Activated T-cell treated with anti-CD3 and anti-CD28 coated beads, Interleukin-2, amount 50 U/mL, for 4 hours (primary cell): ENCODE results near the gene STK17B. TPM values are rescaled to one million over a fixed set of nuclear protein-coding genes. Genes with fewer than 3 reads are reported as not detected.
A peak's percentile ranks its signal among the peaks of the same experiment; 100 is the strongest.

Experiments
- ATAC-seq, 2 donors: fragments of 200-7000 bp; cut with Tn5 transposase; one replicate each; pipeline ENCODE4 v1.10.0; 2021
- DNase-seq: peaks from one replicate; pipeline ENCODE4 v3.0.0-alpha.2; 2020
- H3K27me3 Mint-ChIP-seq: one replicate; pipeline ENCODE4 v1.8.0; 2021; ENCODE audit warnings: low read depth, mixed read lengths
- H3K36me3 Mint-ChIP-seq: one replicate; pipeline ENCODE4 v1.8.0; 2022; ENCODE audit warnings: mixed read lengths; ENCODE audit not compliant: insufficient read depth
- H3K4me1 Mint-ChIP-seq: one replicate; pipeline ENCODE4 v1.8.0; 2021; ENCODE audit warnings: low read depth, mixed read lengths
- H3K4me3 Mint-ChIP-seq: one replicate; pipeline ENCODE4 v1.8.0; 2021; ENCODE audit warnings: mild to moderate bottlenecking, moderate library complexity, mixed read lengths
- H3K9me3 Mint-ChIP-seq: one replicate; pipeline ENCODE4 v1.8.0; 2021; ENCODE audit warnings: mixed read lengths
- total RNA-seq, 3 donors: library from RNA; stranded (reverse); gene quantifications; one replicate each; pipeline ENCODE4 v1.2.1, GENCODE V29; 2021

The STK17B gene
- total RNA-seq, 3 donors from 2014 or later: 107 to 166 (median 129) TPM

DNA sequence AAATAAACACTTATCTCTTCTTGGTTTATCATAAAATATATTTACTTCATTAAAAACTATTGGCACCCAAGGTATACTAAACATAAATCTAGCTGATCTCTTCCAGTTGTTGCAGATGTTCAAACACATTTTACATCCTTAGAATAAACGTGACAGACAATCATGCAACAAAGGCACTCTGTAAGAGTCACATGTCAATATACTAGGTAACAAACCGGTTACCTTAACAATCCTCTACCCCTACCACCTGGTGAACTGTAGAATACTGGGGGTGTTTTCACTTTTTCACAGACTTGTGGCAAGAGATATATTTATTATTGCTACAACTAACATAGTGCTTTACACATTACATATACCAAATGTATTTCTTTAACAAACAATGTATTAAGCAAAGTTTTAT, 15.8 kb downstream of the STK17B start:
- no peaks in the 10 kb centered on the region for H3K9me3 Mint-ChIP-seq
- peaks cover 45% of the 10 kb centered on the region for H3K36me3 Mint-ChIP-seq
- no peak overlapping the region for H3K4me3 Mint-ChIP-seq
- H3K27me3 Mint-ChIP-seq: no peaks in the 10 kb centered on the region
- ATAC-seq (no peak), DNase-seq (no peak)
- peaks cover 79% of the 10 kb centered on the region for H3K4me1 Mint-ChIP-seq

DNA sequence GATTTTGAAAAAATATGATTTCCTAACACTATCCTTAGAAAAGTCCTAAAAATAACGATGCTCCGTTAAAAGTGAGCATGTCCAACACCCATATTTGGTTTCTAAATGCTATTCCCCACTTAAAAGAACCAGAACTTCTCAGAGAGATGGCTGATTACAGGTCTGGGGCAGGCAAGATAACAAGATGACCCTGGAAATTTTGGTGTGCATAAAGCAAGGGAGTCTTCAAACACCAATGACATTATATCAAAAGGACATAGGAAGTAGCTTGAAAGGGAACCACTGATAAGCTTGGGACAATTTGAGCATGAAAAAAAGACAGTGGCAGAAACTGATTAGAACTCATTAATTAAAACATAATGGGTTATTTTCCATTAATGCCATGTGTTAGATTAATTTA, 17.9 kb downstream of the STK17B start:
- Mint-ChIP-seq H3K27me3 (no peaks in the 10 kb centered on the region), H3K36me3 (peaks cover 50% of the 10 kb centered on the region), H3K9me3 (no peaks in the 10 kb centered on the region), H3K4me3 (no peak overlapping the region), H3K4me1 (peaks cover 87% of the 10 kb centered on the region)
- no peak for DNase-seq
- no peak for ATAC-seq

DNA sequence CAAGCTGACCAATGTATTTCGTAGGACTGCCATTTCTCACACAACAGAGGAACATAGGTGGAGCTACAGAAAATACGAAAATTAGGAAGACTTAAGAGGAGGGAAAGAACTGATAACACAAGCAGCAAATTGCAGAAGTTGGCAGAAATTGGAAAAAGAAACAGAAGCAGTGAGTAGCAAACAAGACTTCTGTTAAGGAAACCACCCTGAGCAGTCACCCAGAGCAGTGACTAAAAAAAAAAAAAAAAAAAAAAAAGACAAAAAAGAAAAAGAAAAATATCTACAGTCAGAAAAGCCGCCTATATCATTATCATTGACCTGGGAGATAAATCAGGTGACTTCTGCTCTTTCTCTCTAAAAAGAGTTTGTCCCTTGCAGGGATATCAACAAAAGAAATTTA, 21.4 kb downstream of the STK17B start:
- Mint-ChIP-seq H3K9me3 (no peaks in the 10 kb centered on the region), H3K4me3 (peak overlapping the region; percentile 25), H3K36me3 (peaks cover 60% of the 10 kb centered on the region), H3K4me1 (peaks cover 83% of the 10 kb centered on the region), H3K27me3 (no peaks in the 10 kb centered on the region)
- DNase-seq: no peak
- ATAC-seq: peak; percentile 46

DNA sequence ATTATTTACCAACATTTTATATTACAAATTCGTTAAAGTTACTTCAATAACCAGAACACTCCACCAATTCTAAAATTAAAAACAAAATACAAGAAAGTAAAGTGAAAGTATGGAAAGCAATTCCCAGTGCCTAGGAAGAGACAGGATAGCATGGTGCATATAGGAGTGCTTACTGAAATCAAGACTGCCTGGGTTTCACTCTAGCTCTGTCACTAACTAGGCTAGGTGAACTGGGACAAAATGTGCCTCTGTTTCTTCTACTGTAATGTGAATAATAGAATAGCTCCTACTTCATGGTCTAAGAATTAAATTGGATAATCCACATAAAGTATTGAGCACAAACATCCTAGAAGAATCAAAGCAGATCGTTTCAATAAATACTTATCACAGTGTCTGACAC, 22.6 kb downstream of the STK17B start:
- DNase-seq (no peak), ATAC-seq (peak in 1 of 2 donors; percentile 32)
- Mint-ChIP-seq H3K9me3 (no peaks in the 10 kb centered on the region), H3K4me3 (no peak overlapping the region), H3K27me3 (no peaks in the 10 kb centered on the region), H3K4me1 (peaks cover 78% of the 10 kb centered on the region), H3K36me3 (peaks cover 54% of the 10 kb centered on the region)

DNA sequence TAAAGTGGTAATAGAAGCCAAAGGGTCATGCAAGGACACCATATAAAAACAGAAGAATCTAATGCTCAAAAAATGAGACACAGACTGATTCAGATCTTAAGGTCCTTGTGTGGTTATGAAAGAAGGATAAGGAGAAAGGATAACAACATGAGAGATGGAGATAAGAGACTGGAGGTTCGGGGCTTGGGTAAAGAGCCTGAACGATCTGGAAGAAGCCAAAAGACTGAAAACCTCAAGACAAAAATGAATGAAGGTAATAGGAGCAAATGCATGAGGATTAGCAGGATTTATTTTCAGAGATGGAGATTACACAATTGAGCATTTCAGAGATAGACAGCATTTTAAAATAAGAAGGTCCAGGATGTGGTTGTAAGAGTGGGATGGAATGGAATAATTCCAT, 26.1 kb downstream of the STK17B start:
- no peak overlapping the region for H3K4me3 Mint-ChIP-seq
- H3K4me1 Mint-ChIP-seq: peaks cover 74% of the 10 kb centered on the region
- no peak for DNase-seq
- H3K27me3 Mint-ChIP-seq: no peaks in the 10 kb centered on the region
- H3K9me3 Mint-ChIP-seq: no peaks in the 10 kb centered on the region
- peaks cover 52% of the 10 kb centered on the region for H3K36me3 Mint-ChIP-seq
- ATAC-seq: no peak

DNA sequence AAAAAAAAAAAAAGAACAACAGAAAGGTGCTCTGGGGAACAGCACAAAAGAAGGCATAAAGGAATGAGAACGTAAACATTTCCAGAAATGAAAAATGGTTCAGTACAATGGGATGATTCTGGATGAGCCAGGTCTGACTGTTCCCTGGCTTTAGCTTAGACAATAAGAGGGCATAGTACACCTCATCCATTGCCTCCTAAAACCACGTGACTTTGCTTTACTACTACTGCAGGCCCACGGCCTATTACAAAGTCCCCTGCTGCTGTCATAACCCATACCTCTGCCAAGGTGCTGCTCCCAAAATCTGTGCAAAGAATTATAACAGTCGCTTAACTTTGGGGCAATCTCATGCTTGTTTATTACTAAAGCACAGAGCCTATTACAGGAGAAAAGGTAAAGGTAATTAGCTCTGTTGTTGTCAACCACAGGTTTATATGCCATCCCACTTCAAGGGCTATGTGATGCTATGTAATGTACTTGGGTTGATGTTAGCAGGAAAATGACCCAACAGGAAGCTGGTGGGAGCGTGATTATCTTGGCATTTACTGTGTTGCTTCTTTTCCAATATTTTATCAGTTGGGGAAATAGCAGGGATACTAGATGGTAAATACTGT, 26.8 kb downstream of the STK17B start:
- Mint-ChIP-seq H3K4me1 (peaks cover 71% of the 10 kb centered on the region), H3K36me3 (peaks cover 52% of the 10 kb centered on the region), H3K9me3 (no peaks in the 10 kb centered on the region), H3K4me3 (no peak overlapping the region), H3K27me3 (no peaks in the 10 kb centered on the region)
- peak in 1 of 2 donors; percentile 29 for ATAC-seq
- DNase-seq: no peak

DNA sequence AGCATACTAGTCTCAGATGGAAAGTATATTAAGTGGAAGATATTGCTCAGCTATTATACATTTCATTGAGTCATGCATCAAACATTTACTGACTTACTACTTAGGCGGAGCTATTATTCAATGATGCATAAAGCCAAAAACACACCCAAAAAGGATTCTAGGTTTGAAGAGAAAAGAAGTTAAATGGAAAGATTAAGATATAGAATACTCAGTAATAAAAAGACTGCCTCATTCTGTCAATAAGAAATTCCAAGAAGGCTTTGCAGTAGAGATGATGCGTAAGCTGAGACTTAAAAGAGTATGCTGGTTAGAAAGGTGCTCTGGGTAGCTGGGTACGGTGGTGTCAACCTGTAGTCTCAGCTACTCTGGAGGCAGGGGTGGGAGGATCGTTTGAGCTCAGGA, 27.6 kb downstream of the STK17B start:
- peaks cover 63% of the 10 kb centered on the region for H3K4me1 Mint-ChIP-seq
- H3K4me3 Mint-ChIP-seq: peak overlapping the region; percentile 42
- H3K27me3 Mint-ChIP-seq: no peaks in the 10 kb centered on the region
- no peak for DNase-seq
- H3K36me3 Mint-ChIP-seq: peaks cover 50% of the 10 kb centered on the region
- no peaks in the 10 kb centered on the region for H3K9me3 Mint-ChIP-seq
- ATAC-seq: peak; percentile 78 to 79

DNA sequence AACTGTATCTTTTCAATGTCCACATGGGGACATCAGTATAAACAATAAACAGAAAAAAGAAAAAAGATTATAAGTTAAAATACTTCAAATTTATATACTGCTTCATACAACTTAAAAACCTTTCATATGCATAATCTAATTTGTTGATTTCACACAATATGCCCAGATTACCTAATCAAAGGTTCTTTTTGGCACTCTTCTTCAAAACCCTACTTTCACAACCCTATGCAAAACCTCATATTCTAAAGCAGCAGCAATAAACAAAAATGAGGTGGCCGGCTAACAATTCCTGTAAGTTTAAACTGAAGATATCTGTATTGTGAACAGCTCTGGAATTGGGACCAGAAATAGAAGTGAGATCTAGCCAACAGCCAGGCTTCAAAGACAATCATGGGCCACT, 28.6 kb downstream of the STK17B start:
- H3K9me3 Mint-ChIP-seq: no peaks in the 10 kb centered on the region
- DNase-seq (no peak), ATAC-seq (no peak)
- no peaks in the 10 kb centered on the region for H3K27me3 Mint-ChIP-seq
- peaks cover 56% of the 10 kb centered on the region for H3K36me3 Mint-ChIP-seq
- peak overlapping the region; percentile 8 for H3K4me3 Mint-ChIP-seq
- H3K4me1 Mint-ChIP-seq: peaks cover 66% of the 10 kb centered on the region

DNA sequence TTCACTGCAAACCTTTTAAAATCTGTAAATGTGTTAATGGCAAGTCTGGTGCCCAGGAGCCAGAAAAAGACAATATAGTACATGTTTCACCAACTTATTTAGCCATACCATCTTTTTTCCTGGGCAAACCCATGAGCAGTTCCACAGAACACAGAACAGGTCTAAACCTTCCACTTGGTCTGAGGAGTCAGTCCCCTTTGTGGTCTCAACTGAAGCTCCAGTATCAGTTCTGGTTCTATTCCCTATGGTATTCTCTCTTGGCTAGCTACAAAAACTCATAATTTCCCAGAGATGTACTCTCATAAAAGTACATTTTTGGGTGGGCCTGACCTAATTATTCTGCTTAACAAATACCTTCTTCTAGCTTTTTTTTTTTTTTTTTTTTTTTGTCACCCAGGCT, 31.2 kb downstream of the STK17B start:
- Mint-ChIP-seq H3K27me3 (no peaks in the 10 kb centered on the region), H3K36me3 (peaks cover 53% of the 10 kb centered on the region), H3K4me3 (no peak overlapping the region), H3K4me1 (peaks cover 53% of the 10 kb centered on the region), H3K9me3 (no peaks in the 10 kb centered on the region)
- DNase-seq: no peak
- ATAC-seq: no peak

DNA sequence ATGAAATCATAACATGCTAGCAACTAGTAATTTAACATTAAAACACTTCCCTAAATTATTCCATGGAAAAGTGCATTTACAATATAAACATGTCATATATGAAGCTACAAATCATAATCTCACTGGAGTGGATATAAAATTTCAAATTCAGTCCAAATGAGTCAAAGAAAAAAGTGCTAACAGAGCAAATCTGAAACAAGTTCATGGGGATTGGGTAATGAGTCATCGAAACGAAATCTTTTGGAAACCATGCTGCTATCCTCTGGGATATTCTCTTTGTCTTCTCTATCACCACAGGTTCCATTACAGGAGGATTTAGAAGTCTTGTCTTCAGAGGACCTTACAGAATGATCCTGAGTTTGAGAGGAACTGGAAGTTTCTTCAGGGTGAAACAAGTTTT, 34.1 kb downstream of the STK17B start:
- peaks cover 5% of the 10 kb centered on the region for H3K9me3 Mint-ChIP-seq
- ATAC-seq (no peak), DNase-seq (no peak)
- peaks cover 33% of the 10 kb centered on the region for H3K4me1 Mint-ChIP-seq
- peaks cover 57% of the 10 kb centered on the region for H3K36me3 Mint-ChIP-seq
- no peaks in the 10 kb centered on the region for H3K27me3 Mint-ChIP-seq
- H3K4me3 Mint-ChIP-seq: no peak overlapping the region

DNA sequence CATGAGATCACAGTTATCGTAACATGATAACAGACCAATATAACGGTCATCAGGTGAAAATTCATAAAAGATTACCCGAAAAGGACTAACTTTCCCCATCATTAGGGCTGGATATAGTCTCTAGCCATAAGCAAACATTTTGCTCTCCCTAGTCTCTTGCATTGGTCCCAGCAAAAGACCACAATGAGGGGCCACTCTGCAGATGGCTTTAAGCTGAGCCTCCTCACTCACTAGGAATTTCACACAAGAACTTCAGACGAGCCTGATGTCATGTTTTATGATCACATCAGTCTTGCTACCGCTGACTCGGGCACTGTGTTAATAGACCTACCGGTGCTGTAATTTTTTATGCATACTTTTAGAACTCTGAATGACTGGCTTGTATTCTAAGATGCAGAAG, 35.2 kb downstream of the STK17B start:
- no peak for DNase-seq
- Mint-ChIP-seq H3K4me3 (no peak overlapping the region), H3K4me1 (peaks cover 35% of the 10 kb centered on the region), H3K27me3 (no peaks in the 10 kb centered on the region), H3K36me3 (peaks cover 59% of the 10 kb centered on the region), H3K9me3 (peaks cover 14% of the 10 kb centered on the region)
- no peak for ATAC-seq

DNA sequence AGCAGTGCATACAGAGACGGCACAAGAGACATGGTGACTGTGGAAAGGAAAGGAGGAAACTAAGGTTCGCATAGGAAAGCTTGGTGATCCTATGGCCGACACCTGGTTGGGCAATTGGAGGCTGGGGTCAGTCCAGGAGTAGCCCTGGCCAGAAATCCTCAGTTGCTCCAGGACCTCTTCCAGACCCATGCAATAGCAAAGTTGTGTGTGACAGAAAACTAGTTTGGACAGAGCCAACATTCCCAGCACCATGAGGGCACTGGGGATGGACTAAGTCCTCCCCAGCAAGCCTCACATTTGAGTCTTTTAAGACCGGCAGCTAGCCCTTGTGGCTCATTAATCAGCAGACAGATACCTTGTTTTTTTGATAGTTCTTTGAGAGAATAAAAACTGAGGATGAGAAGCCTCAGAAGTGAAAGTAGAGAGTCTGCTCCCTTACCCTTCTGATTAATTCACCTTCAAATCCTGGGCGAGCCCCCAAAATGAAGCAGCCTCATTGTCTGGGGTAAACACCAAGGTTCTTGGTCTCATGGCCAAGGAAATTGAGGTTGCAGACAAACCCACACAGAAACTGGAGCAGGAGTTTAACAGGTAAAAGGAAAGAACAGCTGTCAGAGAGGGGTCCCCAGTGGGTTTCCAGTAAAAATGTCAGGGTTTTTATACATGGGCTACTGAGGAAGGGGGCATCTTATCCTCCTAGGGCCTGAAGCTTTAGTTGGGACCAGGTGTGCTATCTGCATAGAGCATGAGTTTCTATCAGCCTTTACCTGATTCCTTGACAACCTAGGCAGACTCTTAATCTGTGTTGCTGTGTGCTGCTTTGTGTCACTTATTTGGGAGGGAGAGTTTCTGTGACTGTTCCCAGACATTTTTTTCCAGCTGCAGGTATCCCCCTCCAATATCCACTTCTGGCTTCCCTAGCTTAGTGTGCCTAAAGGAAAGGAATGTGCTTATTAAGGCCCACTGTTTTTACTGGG, 39.1 kb downstream of the STK17B start:
- no peak overlapping the region for H3K4me3 Mint-ChIP-seq
- peak; percentile 60 for DNase-seq
- peaks cover 38% of the 10 kb centered on the region for H3K9me3 Mint-ChIP-seq
- H3K27me3 Mint-ChIP-seq: no peaks in the 10 kb centered on the region
- H3K4me1 Mint-ChIP-seq: peaks cover 13% of the 10 kb centered on the region
- peaks cover 36% of the 10 kb centered on the region for H3K36me3 Mint-ChIP-seq
- ATAC-seq: peak; percentile 16 to 35

DNA sequence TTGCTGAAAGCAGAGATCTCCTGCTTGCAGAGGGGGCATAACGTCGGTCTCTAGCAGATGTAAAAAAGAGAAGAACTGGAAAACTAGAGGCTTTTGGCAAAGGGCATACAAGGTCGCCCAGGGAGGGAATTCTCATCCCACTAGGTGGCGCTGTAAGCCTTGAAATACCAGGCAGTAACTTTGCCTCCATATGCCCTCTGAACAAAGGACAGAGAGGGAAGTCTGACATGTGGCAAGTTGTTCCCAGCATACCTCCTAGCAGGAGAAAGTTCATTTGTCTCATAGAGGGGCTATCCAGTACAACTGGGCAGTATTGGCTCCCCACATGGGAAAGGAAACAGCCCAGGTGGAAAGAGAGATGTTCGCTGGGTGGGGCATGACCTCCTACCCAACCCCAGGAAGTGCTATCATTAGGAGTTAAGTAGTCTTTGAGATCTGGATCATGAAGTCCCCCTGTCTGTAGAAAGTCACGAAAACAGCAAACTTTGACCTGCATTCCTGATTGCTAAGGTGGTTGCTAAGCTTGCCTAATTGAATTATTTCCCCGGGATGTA, 39.9 kb downstream of the STK17B start:
- peak; percentile 71 for DNase-seq
- H3K4me1 Mint-ChIP-seq: peaks cover 8% of the 10 kb centered on the region
- H3K4me3 Mint-ChIP-seq: no peak overlapping the region
- peak; percentile 46 to 74 for ATAC-seq
- H3K9me3 Mint-ChIP-seq: peaks cover 38% of the 10 kb centered on the region
- H3K27me3 Mint-ChIP-seq: no peaks in the 10 kb centered on the region
- H3K36me3 Mint-ChIP-seq: peaks cover 29% of the 10 kb centered on the region

DNA sequence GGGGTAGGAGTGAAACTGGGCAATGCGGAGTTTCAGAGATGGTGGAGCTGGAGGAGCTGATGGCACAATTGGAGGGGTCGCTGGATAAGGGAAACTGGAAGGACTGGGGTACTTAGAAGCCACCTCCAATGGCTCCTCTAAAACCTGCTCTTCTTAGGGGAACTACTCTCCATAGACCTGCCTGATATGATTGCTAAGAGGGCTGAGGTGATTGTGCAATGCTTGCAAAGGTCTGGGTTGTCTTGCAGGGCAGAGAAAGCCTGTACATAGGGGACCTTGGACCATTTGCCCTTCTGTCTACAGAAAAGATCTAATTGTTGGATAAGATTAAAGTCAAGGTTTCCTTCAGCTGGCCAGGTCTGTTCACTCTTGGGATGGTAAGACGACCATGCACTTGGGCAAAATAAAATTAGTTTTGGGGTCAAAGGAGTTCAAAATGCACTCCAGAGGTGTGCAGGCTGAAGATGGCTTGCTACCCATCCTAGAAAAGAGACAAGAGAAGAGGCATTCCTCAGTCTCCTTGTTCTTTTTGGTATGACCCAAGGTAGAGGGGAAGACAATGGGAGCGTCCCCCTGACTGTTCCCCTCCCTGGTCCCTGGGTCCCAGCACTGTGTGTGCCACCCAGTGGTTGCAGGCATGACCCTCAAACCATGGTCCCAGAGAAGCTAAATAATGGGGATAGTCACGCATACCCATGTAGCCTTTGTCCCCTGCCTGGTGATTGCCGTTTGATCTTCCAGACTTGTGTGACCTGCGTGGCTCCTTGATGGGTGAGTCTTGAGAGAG, 41.1 kb downstream of the STK17B start:
- DNase-seq (no peak), ATAC-seq (no peak)
- H3K4me1 Mint-ChIP-seq: peaks cover 8% of the 10 kb centered on the region
- peaks cover 29% of the 10 kb centered on the region for H3K36me3 Mint-ChIP-seq
- no peaks in the 10 kb centered on the region for H3K27me3 Mint-ChIP-seq
- H3K9me3 Mint-ChIP-seq: peaks cover 38% of the 10 kb centered on the region
- no peak overlapping the region for H3K4me3 Mint-ChIP-seq
